Measurements from ENCODE around the gene SORBS1.

Gene SORBS1

GRCh38 chr10:95536894-95537541 lies 24.2 kb downstream of the SORBS1 start:
- H2AFZ ChIP-seq (ENCODE audit: low read depth), result no peak overlapping the region
- H3K36me3 ChIP-seq (ENCODE audit: insufficient read depth), result no peaks in the 10 kb centered on the region
- TF ChIP-seq, protein P1, sequence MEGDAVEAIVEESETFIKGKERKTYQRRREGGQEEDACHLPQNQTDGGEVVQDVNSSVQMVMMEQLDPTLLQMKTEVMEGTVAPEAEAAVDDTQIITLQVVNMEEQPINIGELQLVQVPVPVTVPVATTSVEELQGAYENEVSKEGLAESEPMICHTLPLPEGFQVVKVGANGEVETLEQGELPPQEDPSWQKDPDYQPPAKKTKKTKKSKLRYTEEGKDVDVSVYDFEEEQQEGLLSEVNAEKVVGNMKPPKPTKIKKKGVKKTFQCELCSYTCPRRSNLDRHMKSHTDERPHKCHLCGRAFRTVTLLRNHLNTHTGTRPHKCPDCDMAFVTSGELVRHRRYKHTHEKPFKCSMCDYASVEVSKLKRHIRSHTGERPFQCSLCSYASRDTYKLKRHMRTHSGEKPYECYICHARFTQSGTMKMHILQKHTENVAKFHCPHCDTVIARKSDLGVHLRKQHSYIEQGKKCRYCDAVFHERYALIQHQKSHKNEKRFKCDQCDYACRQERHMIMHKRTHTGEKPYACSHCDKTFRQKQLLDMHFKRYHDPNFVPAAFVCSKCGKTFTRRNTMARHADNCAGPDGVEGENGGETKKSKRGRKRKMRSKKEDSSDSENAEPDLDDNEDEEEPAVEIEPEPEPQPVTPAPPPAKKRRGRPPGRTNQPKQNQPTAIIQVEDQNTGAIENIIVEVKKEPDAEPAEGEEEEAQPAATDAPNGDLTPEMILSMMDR (conservative IDR thresholded peaks at IDR 0.05; ENCODE audit: low read depth, low read length), result no peak
- no peak overlapping the region for H3K27ac ChIP-seq
- H3K27me3 ChIP-seq (ENCODE audit: insufficient read depth, low read depth), result no peaks in the 10 kb centered on the region
- no peak overlapping the region for H3K4me3 ChIP-seq (IDR thresholded peaks at IDR 0.05; ENCODE audit: insufficient read depth, low read depth, low read length)
- H3K4me2 ChIP-seq, result no peak overlapping the region
- H3K4me1 ChIP-seq (ENCODE audit: low read depth, poor library complexity, severe bottlenecking), result no peaks in the 10 kb centered on the region
- no peaks in the 10 kb centered on the region for H3K79me2 ChIP-seq (ENCODE audit: insufficient read depth, low read depth)
- no peaks in the 10 kb centered on the region for H4K20me1 ChIP-seq (ENCODE audit: insufficient read depth)
- H3K9ac ChIP-seq, result no peak overlapping the region

GRCh38 chr10:95536017-95536416 lies 25.2 kb downstream of the SORBS1 start:
- Histone ChIP-seq H2AFZ (ENCODE audit: low read depth) (no peak overlapping the region), H3K4me1 (ENCODE audit: low read depth, poor library complexity, severe bottlenecking) (no peaks in the 10 kb centered on the region), H3K36me3 (ENCODE audit: insufficient read depth) (no peaks in the 10 kb centered on the region), H3K79me2 (ENCODE audit: insufficient read depth, low read depth) (no peaks in the 10 kb centered on the region), H3K27me3 (ENCODE audit: insufficient read depth, low read depth) (no peaks in the 10 kb centered on the region), H3K9ac (no peak overlapping the region), H3K4me3 (IDR thresholded peaks at IDR 0.05; ENCODE audit: insufficient read depth, low read depth, low read length) (no peak overlapping the region), H3K4me2 (no peak overlapping the region), H3K27ac (no peak overlapping the region), H4K20me1 (ENCODE audit: insufficient read depth) (no peaks in the 10 kb centered on the region)
- TF ChIP-seq, protein P1 (conservative IDR thresholded peaks at IDR 0.05; ENCODE audit: low read depth, low read length), result no peak

DNA sequence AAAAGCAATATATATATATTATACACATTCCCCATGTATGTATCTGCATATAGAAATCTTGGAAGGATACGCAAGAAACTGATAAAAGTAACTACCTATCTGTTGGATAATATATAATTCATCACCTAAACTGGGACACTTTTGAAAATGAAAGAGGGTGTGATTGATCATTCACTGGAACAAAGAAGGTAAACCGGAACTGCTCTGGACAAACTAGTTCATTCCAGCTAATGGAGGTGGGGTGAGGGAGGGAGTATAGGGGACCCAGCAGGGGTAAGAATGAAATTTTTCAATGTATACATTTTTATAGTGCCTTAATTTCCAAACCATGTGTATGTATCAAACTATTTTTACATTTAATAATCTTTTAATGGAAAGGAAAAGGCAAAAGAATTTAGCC lies 25.6 kb downstream of the SORBS1 start:
- Histone ChIP-seq H3K36me3 (ENCODE audit: insufficient read depth) (no peaks in the 10 kb centered on the region), H3K27ac (no peak overlapping the region), H4K20me1 (ENCODE audit: insufficient read depth) (no peaks in the 10 kb centered on the region), H3K4me3 (IDR thresholded peaks at IDR 0.05; ENCODE audit: insufficient read depth, low read depth, low read length) (no peak overlapping the region), H3K9ac (no peak overlapping the region), H2AFZ (ENCODE audit: low read depth) (no peak overlapping the region), H3K79me2 (ENCODE audit: insufficient read depth, low read depth) (no peaks in the 10 kb centered on the region), H3K4me1 (ENCODE audit: low read depth, poor library complexity, severe bottlenecking) (no peaks in the 10 kb centered on the region), H3K27me3 (ENCODE audit: insufficient read depth, low read depth) (no peaks in the 10 kb centered on the region), H3K4me2 (no peak overlapping the region)
- TF ChIP-seq, protein P1 (conservative IDR thresholded peaks at IDR 0.05; ENCODE audit: low read depth, low read length), result no peak

DNA sequence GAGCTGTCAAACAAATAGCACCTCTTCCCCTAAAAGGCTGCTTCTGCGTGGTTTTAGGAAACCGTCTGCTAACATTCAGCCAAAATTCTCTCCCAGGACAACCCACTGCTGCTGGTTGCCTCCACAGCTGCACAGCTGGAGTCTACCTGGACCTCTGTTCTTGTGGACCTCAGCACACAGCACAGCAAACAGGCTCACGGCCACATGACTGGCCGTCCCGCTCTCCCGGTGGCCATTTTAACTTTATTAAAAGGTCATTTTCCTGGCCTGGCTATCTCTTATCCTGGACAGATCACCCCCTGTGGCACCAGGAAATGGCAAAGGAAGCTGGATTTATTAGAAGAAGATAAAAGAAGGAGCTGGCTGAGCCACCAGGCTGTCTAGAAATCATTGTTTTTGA lies 27.6 kb downstream of the SORBS1 start:
- no peaks in the 10 kb centered on the region for H3K79me2 ChIP-seq (ENCODE audit: insufficient read depth, low read depth)
- H3K27ac ChIP-seq, result no peak overlapping the region
- H2AFZ ChIP-seq (ENCODE audit: low read depth), result no peak overlapping the region
- no peak overlapping the region for H3K4me2 ChIP-seq
- H3K4me3 ChIP-seq (IDR thresholded peaks at IDR 0.05; ENCODE audit: insufficient read depth, low read depth, low read length), result no peak overlapping the region
- TF ChIP-seq, protein P1 (conservative IDR thresholded peaks at IDR 0.05; ENCODE audit: low read depth, low read length), result no peak
- H4K20me1 ChIP-seq (ENCODE audit: insufficient read depth), result no peaks in the 10 kb centered on the region
- no peak overlapping the region for H3K9ac ChIP-seq
- no peaks in the 10 kb centered on the region for H3K4me1 ChIP-seq (ENCODE audit: low read depth, poor library complexity, severe bottlenecking)
- no peaks in the 10 kb centered on the region for H3K36me3 ChIP-seq (ENCODE audit: insufficient read depth)
- H3K27me3 ChIP-seq (ENCODE audit: insufficient read depth, low read depth), result no peaks in the 10 kb centered on the region

Data from KMS-11 (cell line).